GM23338 (cell line): ENCODE results near the gene NAPB. TPM values are rescaled to one million over a fixed set of nuclear protein-coding genes. Genes with fewer than 3 reads are reported as not detected.
A peak's percentile ranks its signal among the peaks of the same experiment; 100 is the strongest.

Experiments
- ATAC-seq: fragments of 200-7000 bp; cut with Tn5 transposase; 3 replicates; pipeline ENCODE4 v1.9.1; 2020
- DNase-seq: peaks from one replicate; pipeline ENCODE4 v3.0.0-alpha.2; 2015; ENCODE audit warnings: low spot score
- H2AFZ ChIP-seq: fragments of 200-600 bp; sonication (generic); 2 replicates; pipeline ENCODE4 v1.8.0; 2016; ENCODE audit warnings: antibody characterized with exemption, mild to moderate bottlenecking, moderate library complexity
- H3F3A ChIP-seq: fragments of 200-600 bp; sonication (generic); replicated peaks from 2 replicates; pipeline ENCODE4 v1.8.0; 2017; ENCODE audit warnings: antibody characterized with exemption, mixed run types, low read depth
- H3K27ac ChIP-seq: fragments of 200-600 bp; sonication (generic); 2 replicates; pipeline ENCODE4 v1.6.1; 2016; ENCODE audit warnings: low read depth
- H3K27me3 ChIP-seq: fragments of 200-600 bp; sonication (generic); 2 replicates; pipeline ENCODE4 v1.8.0; 2016; ENCODE audit warnings: mild to moderate bottlenecking, mixed run types, moderate library complexity; ENCODE audit not compliant: insufficient read depth
- H3K36me3 ChIP-seq: fragments of 200-600 bp; sonication (generic); 2 replicates; pipeline ENCODE4 v1.8.0; 2016; ENCODE audit warnings: mild to moderate bottlenecking; ENCODE audit not compliant: insufficient read depth
- H3K4me1 ChIP-seq: fragments of 200-600 bp; sonication (generic); 2 replicates; pipeline ENCODE4 v1.8.0; 2016; ENCODE audit warnings: mild to moderate bottlenecking, moderate library complexity; ENCODE audit not compliant: insufficient read depth
- H3K4me2 ChIP-seq: fragments of 200-600 bp; sonication (generic); 2 replicates; pipeline ENCODE4 v1.7.1; 2017; ENCODE audit warnings: mixed run types
- H3K4me3 ChIP-seq: fragments of 200-600 bp; sonication (generic); 2 replicates; pipeline ENCODE4 v1.6.1; 2016; ENCODE audit warnings: mixed run types
- H3K79me2 ChIP-seq: fragments of 200-600 bp; sonication (generic); replicated peaks from 2 replicates; pipeline ENCODE4 v1.8.0; 2017; ENCODE audit warnings: mild to moderate bottlenecking; ENCODE audit not compliant: insufficient read depth
- H3K9me2 ChIP-seq: fragments of 200-600 bp; sonication (generic); 2 replicates; pipeline ENCODE4 v1.8.0; 2017; ENCODE audit not compliant: insufficient read depth
- H4K20me1 ChIP-seq: fragments of 200-600 bp; sonication (generic); replicated peaks from 2 replicates; pipeline ENCODE4 v1.8.0; 2017; ENCODE audit warnings: mild to moderate bottlenecking; ENCODE audit not compliant: insufficient read depth
- H3K27ac Mint-ChIP-seq: 2 replicates; pipeline ENCODE4 v1.8.0; 2020; ENCODE audit warnings: inconsistent platforms, mild to moderate bottlenecking, moderate library complexity, mixed read lengths
- H3K27me3 Mint-ChIP-seq: 3 replicates; pipeline ENCODE4 v1.8.0; 2022; ENCODE audit warnings: low read depth, mild to moderate bottlenecking, moderate library complexity, mixed read lengths, inconsistent platforms; ENCODE audit not compliant: insufficient read depth, poor library complexity
- H3K36me3 Mint-ChIP-seq: 3 replicates; pipeline ENCODE4 v1.8.0; 2021; ENCODE audit warnings: low read depth, mild to moderate bottlenecking, inconsistent platforms, moderate library complexity, mixed read lengths
- H3K4me1 Mint-ChIP-seq: 3 replicates; pipeline ENCODE4 v1.8.0; 2020; ENCODE audit warnings: mild to moderate bottlenecking, inconsistent platforms, mixed read lengths
- H3K4me3 Mint-ChIP-seq: 3 replicates; pipeline ENCODE4 v1.8.0; 2021; ENCODE audit warnings: moderate library complexity, mild to moderate bottlenecking, inconsistent platforms, mixed read lengths
- H3K9me3 Mint-ChIP-seq: 3 replicates; pipeline ENCODE4 v1.8.0; 2020; ENCODE audit warnings: moderate library complexity, mild to moderate bottlenecking, inconsistent platforms, mixed read lengths
- EZH2phosphoT487 ChIP-seq: fragments of 200-600 bp; sonication (generic); IDR thresholded peaks from one replicate; pipeline ENCODE4 v1.8.1; 2018; ENCODE audit warnings: antibody characterized with exemption; ENCODE audit not compliant: unreplicated experiment
- NANOG ChIP-seq: IDR thresholded peaks from 2 replicates; pipeline ENCODE4 v1.6.1; 2016; ENCODE audit warnings: antibody characterized with exemption, borderline replicate concordance
- POLR2AphosphoS5 ChIP-seq: IDR thresholded peaks from 2 replicates; pipeline ENCODE4 v1.6.1; 2016; ENCODE audit warnings: antibody characterized with exemption, low read depth
- ZNF114 ChIP-seq: fragments of 250-450 bp; sonication (Bioruptor Pico); IDR thresholded peaks from 2 replicates; pipeline ENCODE4 v1.5.0; 2020; ENCODE audit warnings: mild to moderate bottlenecking, moderate library complexity
- polyA plus RNA-seq: library from polyadenylated mRNA; unstranded; fragments of >200 nt; fragmentation: Nextera tagmentation; extraction: Ambion mirVana; gene quantifications from 2 replicates; pipeline ENCODE4 v1.2.1, GENCODE V29; 2016
- total RNA-seq: library from RNA; depleted of rRNA; stranded (reverse); fragments of >200 nt; shearing (Covaris generic); gene quantifications from 2 replicates; pipeline ENCODE4 v1.2.3, GENCODE V29; 2014
- TF ChIP-seq, protein P1 (sequence below): fragments of 250-450 bp; sonication (Bioruptor Pico); IDR thresholded peaks from 2 replicates; pipeline ENCODE4 v1.5.0; 2020; ENCODE audit warnings: mild to moderate bottlenecking, moderate library complexity
- TF ChIP-seq, protein P2 (sequence below), 2 experiments: fragments of 200-600 bp in 1 of 2; sonication (generic) in 1 of 2; conservative IDR thresholded peaks; 2 replicates each; pipeline versions ENCODE4 v1.5.1 to v1.6.1; 2016 to 2017; ENCODE audit warnings: antibody characterized with exemption in 2 of 2, low read depth in 2 of 2, mild to moderate bottlenecking in 2 of 2, moderate library complexity in 1 of 2
- TF ChIP-seq, protein P3 (sequence below): IDR thresholded peaks from 2 replicates; pipeline ENCODE4 v1.6.1; 2016; ENCODE audit warnings: antibody characterized with exemption

Gene NAPB
- total and polyA plus RNA-seq, 2 experiments from 2014 or later, result 7.3 to 18.1 TPM

DNA sequence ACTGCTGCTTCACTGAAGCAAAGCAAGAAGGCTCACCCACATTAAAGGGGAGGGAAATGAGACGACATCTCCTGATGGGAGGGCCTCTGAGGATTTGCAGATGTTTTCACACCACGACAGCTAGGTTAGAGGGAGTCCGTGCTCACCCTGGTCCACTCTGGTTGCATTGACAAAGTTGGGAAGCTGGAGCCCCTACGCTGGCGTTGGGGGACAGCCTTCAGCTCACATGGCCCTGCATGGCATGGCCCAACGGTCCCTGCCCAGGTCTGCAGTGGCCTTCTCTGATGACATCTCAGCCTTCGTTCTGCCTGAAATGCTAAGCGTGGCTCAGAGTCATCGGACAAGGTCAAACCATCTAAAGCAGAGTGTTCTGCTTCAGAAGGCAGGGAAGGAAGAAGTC, 3.8 kb upstream of the NAPB start:
- Mint-ChIP-seq H3K27ac (no peak overlapping the region), H3K4me1 (peaks cover 3% of the 10 kb centered on the region; the same call in 2 of the 3 replicates), H3K4me3 (no peak overlapping the region), H3K9me3 (peaks cover 7% of the 10 kb centered on the region; the same call in 2 of the 3 replicates), H3K36me3 (peaks cover 8% of the 10 kb centered on the region), H3K27me3 (peaks cover 4% of the 10 kb centered on the region)
- H3K4me1 ChIP-seq, result no peaks in the 10 kb centered on the region
- TF ChIP-seq, protein P1, sequence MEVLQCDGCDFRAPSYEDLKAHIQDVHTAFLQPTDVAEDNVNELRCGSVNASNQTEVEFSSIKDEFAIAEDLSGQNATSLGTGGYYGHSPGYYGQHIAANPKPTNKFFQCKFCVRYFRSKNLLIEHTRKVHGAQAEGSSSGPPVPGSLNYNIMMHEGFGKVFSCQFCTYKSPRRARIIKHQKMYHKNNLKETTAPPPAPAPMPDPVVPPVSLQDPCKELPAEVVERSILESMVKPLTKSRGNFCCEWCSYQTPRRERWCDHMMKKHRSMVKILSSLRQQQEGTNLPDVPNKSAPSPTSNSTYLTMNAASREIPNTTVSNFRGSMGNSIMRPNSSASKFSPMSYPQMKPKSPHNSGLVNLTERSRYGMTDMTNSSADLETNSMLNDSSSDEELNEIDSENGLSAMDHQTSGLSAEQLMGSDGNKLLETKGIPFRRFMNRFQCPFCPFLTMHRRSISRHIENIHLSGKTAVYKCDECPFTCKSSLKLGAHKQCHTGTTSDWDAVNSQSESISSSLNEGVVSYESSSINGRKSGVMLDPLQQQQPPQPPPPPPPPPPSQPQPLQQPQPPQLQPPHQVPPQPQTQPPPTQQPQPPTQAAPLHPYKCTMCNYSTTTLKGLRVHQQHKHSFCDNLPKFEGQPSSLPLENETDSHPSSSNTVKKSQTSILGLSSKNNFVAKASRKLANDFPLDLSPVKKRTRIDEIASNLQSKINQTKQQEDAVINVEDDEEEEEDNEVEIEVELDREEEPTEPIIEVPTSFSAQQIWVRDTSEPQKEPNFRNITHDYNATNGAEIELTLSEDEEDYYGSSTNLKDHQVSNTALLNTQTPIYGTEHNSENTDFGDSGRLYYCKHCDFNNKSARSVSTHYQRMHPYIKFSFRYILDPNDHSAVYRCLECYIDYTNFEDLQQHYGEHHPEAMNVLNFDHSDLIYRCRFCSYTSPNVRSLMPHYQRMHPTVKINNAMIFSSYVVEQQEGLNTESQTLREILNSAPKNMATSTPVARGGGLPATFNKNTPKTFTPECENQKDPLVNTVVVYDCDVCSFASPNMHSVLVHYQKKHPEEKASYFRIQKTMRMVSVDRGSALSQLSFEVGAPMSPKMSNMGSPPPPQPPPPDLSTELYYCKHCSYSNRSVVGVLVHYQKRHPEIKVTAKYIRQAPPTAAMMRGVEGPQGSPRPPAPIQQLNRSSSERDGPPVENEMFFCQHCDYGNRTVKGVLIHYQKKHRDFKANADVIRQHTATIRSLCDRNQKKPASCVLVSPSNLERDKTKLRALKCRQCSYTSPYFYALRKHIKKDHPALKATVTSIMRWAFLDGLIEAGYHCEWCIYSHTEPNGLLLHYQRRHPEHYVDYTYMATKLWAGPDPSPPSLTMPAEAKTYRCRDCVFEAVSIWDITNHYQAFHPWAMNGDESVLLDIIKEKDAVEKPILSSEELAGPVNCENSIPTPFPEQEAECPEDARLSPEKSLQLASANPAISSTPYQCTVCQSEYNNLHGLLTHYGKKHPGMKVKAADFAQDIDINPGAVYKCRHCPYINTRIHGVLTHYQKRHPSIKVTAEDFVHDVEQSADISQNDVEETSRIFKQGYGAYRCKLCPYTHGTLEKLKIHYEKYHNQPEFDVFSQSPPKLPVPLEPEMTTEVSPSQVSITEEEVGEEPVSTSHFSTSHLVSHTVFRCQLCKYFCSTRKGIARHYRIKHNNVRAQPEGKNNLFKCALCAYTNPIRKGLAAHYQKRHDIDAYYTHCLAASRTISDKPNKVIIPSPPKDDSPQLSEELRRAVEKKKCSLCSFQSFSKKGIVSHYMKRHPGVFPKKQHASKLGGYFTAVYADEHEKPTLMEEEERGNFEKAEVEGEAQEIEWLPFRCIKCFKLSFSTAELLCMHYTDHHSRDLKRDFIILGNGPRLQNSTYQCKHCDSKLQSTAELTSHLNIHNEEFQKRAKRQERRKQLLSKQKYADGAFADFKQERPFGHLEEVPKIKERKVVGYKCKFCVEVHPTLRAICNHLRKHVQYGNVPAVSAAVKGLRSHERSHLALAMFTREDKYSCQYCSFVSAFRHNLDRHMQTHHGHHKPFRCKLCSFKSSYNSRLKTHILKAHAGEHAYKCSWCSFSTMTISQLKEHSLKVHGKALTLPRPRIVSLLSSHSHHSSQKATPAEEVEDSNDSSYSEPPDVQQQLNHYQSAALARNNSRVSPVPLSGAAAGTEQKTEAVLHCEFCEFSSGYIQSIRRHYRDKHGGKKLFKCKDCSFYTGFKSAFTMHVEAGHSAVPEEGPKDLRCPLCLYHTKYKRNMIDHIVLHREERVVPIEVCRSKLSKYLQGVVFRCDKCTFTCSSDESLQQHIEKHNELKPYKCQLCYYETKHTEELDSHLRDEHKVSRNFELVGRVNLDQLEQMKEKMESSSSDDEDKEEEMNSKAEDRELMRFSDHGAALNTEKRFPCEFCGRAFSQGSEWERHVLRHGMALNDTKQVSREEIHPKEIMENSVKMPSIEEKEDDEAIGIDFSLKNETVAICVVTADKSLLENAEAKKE (CRISPR knock-in tag), result no peak
- TF ChIP-seq EZH2phosphoT487, result no peak
- H4K20me1 ChIP-seq, result no peaks in the 10 kb centered on the region
- peaks cover 7% of the 10 kb centered on the region for H3K9me2 ChIP-seq
- DNase-seq (no peak), ATAC-seq (no peak)
- no peak overlapping the region for H3K4me2 ChIP-seq
- peaks cover 9% of the 10 kb centered on the region; the same call in 1 of the 2 replicates for H3K79me2 ChIP-seq
- no peak overlapping the region for H2AFZ ChIP-seq
- H3K4me3 ChIP-seq, result no peak overlapping the region
- H3F3A ChIP-seq, result no peaks in the 10 kb centered on the region
- no peaks in the 10 kb centered on the region; the same call in 1 of the 2 replicates for H3K36me3 ChIP-seq
- no peaks in the 10 kb centered on the region for H3K27me3 ChIP-seq
- H3K27ac ChIP-seq, result no peak overlapping the region

DNA sequence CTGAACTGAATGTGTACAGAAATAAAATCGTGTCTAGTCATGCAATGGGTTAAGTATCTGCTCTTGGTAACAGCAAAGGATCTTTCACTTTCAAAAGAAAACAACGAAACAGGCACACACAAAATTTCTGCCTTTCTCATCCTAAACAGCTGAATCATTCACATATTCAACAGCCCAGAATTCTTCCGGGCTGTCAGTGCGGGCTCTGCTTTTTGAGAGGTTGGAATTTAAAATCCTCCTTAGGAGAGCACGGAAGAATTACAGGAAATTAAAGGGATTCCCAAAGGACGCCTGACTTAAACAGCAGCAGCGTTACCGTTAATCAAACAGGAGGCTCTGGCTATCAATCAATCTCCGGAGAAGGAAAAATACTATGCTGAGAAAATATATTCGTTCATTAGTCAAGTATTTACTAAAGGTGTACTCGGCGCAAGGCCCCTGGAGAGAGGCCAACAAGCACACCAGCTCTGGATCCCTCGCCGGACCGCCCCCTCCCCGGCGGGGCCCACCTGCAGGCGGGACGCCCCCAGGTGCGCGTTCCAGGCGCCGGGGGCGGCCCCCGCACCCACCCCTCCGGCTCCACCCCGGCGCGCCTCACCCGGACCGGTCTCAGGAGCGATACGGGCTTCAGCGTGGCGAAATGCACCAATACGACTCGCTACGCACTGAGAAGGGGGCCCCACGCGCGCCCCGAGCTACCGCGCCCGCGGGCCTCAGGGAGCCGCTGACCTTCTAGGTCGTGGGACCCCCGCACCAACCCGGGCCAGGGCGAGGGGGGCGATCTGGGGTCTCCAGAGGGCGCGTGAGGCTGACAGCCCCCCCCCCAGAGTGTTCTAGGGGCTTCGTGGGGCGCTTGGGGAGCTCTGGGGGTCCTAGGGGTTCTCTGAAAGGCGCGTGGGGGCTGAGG, 1.0 kb downstream of the NAPB start:
- peaks cover 58% of the 10 kb centered on the region for H3K79me2 ChIP-seq
- TF ChIP-seq, protein P2, sequence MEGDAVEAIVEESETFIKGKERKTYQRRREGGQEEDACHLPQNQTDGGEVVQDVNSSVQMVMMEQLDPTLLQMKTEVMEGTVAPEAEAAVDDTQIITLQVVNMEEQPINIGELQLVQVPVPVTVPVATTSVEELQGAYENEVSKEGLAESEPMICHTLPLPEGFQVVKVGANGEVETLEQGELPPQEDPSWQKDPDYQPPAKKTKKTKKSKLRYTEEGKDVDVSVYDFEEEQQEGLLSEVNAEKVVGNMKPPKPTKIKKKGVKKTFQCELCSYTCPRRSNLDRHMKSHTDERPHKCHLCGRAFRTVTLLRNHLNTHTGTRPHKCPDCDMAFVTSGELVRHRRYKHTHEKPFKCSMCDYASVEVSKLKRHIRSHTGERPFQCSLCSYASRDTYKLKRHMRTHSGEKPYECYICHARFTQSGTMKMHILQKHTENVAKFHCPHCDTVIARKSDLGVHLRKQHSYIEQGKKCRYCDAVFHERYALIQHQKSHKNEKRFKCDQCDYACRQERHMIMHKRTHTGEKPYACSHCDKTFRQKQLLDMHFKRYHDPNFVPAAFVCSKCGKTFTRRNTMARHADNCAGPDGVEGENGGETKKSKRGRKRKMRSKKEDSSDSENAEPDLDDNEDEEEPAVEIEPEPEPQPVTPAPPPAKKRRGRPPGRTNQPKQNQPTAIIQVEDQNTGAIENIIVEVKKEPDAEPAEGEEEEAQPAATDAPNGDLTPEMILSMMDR (conservative IDR thresholded peaks at IDR 0.05; ENCODE audit: low read depth in 2 of 2), result no peak
- TF ChIP-seq NANOG, result no peak
- no peak for TF ChIP-seq POLR2AphosphoS5
- TF ChIP-seq ZNF114 (CRISPR knock-in tag), result no peak
- TF ChIP-seq, protein P3, sequence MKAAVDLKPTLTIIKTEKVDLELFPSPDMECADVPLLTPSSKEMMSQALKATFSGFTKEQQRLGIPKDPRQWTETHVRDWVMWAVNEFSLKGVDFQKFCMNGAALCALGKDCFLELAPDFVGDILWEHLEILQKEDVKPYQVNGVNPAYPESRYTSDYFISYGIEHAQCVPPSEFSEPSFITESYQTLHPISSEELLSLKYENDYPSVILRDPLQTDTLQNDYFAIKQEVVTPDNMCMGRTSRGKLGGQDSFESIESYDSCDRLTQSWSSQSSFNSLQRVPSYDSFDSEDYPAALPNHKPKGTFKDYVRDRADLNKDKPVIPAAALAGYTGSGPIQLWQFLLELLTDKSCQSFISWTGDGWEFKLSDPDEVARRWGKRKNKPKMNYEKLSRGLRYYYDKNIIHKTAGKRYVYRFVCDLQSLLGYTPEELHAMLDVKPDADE, result no peak

More for the DNA sequence above, 1.0 kb downstream of the NAPB start:
- Histone ChIP-seq H3K4me1 (peaks cover 9% of the 10 kb centered on the region), H3K4me2 (peak overlapping the region; percentile 83), H3K4me3 (peak overlapping the region; percentile 85), H2AFZ (peak overlapping the region; percentile 38; the same call in 1 of the 2 replicates), H3K9me2 (peaks cover 7% of the 10 kb centered on the region), H3F3A (no peaks in the 10 kb centered on the region), H3K27ac (no peak overlapping the region), H3K36me3 (no peaks in the 10 kb centered on the region), H4K20me1 (peaks cover 34% of the 10 kb centered on the region), H3K27me3 (no peaks in the 10 kb centered on the region)
- H3K27ac Mint-ChIP-seq, result peak overlapping the region; percentile 66
- H3K36me3 Mint-ChIP-seq, result peaks cover 5% of the 10 kb centered on the region
- H3K27me3 Mint-ChIP-seq, result peaks cover 4% of the 10 kb centered on the region
- H3K4me3 Mint-ChIP-seq, result peak overlapping the region; percentile 85
- H3K9me3 Mint-ChIP-seq, result peaks cover 4% of the 10 kb centered on the region; the same call in 1 of the 3 replicates
- H3K4me1 Mint-ChIP-seq, result peaks cover 21% of the 10 kb centered on the region
- DNase-seq (peak; percentile 20), ATAC-seq (peak; percentile 12)
